ENCODE measurements around the gene STEAP1. TPM values are rescaled to one million over a fixed set of nuclear protein-coding genes. Genes with fewer than 3 reads are reported as not detected.
"Not testable (repeated sequence)": the region's sequence is repeated elsewhere in the genome, so short reads cannot be mapped to it uniquely, and the experiment has no call there.

The STEAP1 gene
- total RNA-seq, 2 donors from 2014 or later, result 19.2 to 22.0 TPM

GRCh38 chr7:90152642-90153253 lies 1.5 kb upstream of the STEAP1 start:
- intact Hi-C loops (cut with DNase I), result loop anchor here (5.0 kb wide), 1 partner anchor 120 kb away; no protein-coding TSS in a partner anchor
- not testable (repeated sequence) for DNase-seq; H3K4me1 ChIP-seq; H3K36me3 ChIP-seq; H3K9me3 ChIP-seq; H3K4me3 ChIP-seq; H3K9ac ChIP-seq (ENCODE audit: low read depth in 2 of 2, low read length in 2 of 2); H3K27me3 ChIP-seq; H3K27ac ChIP-seq
- TF ChIP-seq CTCF (IDR thresholded peaks at IDR 0.05), result peak; percentile 48

GRCh38 chr7:90155206-90155605 lies 937 bp downstream of the STEAP1 start:
- no peaks in the 10 kb centered on the region for H3K27me3 ChIP-seq
- H3K9ac ChIP-seq (ENCODE audit: low read depth in 2 of 2, low read length in 2 of 2), result no peak overlapping the region
- no peaks in the 10 kb centered on the region for H3K36me3 ChIP-seq
- H3K9me3 ChIP-seq, result no peaks in the 10 kb centered on the region
- no peak for TF ChIP-seq CTCF (IDR thresholded peaks at IDR 0.05)
- no peak for DNase-seq
- intact Hi-C loops (cut with DNase I), result no loop called here
- no peak overlapping the region for H3K4me3 ChIP-seq
- no peaks in the 10 kb centered on the region for H3K4me1 ChIP-seq
- no peak overlapping the region for H3K27ac ChIP-seq

- intact Hi-C loops (cut with DNase I); H3K27me3 ChIP-seq; H3K9ac ChIP-seq (ENCODE audit: low read depth in 2 of 2, low read length in 2 of 2); H3K27ac ChIP-seq; DNase-seq; H3K9me3 ChIP-seq; H3K4me3 ChIP-seq; H3K4me1 ChIP-seq; H3K36me3 ChIP-seq: not testable (repeated sequence)
Measured at GRCh38 chr7:90157331-90157730, 3.1 kb downstream of the STEAP1 start.

- H3K4me3 ChIP-seq; H3K4me1 ChIP-seq; H3K27me3 ChIP-seq; H3K9me3 ChIP-seq; H3K36me3 ChIP-seq; H3K9ac ChIP-seq (ENCODE audit: low read depth in 2 of 2, low read length in 2 of 2); H3K27ac ChIP-seq; DNase-seq; intact Hi-C loops (cut with DNase I): not testable (repeated sequence)
Measured at GRCh38 chr7:90157761-90158350, 3.6 kb downstream of the STEAP1 start.

- DNase-seq, result no peak
- Histone ChIP-seq H3K27ac (no peak overlapping the region), H3K9me3 (no peaks in the 10 kb centered on the region), H3K4me3 (no peak overlapping the region), H3K9ac (ENCODE audit: low read depth in 2 of 2, low read length in 2 of 2) (no peak overlapping the region), H3K36me3 (no peaks in the 10 kb centered on the region), H3K4me1 (no peaks in the 10 kb centered on the region), H3K27me3 (no peaks in the 10 kb centered on the region)
- intact Hi-C loops (cut with DNase I), result no loop called here
- TF ChIP-seq CTCF (IDR thresholded peaks at IDR 0.05), result no peak
Measured at GRCh38 chr7:90163534-90163933, 9.3 kb downstream of the STEAP1 start.

GRCh38 chr7:90165724-90166123 lies 11.5 kb downstream of the STEAP1 start:
- Histone ChIP-seq H3K9me3 (no peaks in the 10 kb centered on the region), H3K4me1 (no peaks in the 10 kb centered on the region), H3K27ac (peak overlapping the region; percentile 20), H3K27me3 (no peaks in the 10 kb centered on the region), H3K36me3 (no peaks in the 10 kb centered on the region), H3K4me3 (no peak overlapping the region), H3K9ac (ENCODE audit: low read depth in 2 of 2, low read length in 2 of 2) (no peak overlapping the region)
- DNase-seq, result peak; percentile 68
- no peak for TF ChIP-seq CTCF (IDR thresholded peaks at IDR 0.05)
- intact Hi-C loops (cut with DNase I), result no loop called here
